ENCODE data around the gene FAM185A.

Gene FAM185A

DNA sequence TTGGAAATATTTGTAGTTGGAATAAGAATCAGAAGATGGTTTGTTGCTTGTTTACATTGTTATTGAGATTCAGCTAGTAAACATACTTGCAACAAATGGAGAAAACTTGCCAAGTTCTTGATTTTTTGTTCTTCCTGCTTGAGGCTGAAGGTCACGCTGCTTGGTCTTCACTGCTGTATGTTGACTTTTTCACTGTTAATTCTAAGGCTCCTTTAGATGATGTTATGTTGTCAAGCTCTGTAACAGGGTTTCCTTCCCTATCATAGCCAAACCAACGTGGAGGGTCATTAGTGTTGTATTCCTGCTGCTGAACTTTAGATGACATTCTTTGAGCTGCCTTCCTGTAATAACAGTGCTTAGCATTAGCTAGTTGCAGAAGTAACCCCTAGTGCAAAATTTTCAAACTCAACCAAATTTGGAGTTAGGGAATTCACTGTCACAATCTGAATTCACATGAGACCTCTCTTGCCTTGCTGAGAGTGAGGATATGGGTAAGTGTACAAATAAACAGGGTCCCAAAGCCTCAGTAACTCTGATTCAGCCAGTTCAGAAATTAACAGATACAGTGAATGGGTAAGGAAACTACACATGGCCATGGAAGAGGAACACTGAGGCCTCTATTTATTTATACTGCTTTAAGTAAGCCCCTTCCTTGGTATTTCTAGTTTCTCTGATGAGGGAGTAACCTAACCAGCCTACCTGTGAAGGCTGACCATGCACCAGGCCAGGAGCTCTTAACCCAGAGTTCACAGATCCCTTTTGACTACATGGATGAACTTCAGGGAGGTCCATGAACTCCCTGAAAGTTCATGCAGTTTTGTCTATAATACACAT, 64.6 kb downstream of the FAM185A start:
- no peak for DNase-seq (ENCODE audit: low spot score)
- TF ChIP-seq, protein P1, sequence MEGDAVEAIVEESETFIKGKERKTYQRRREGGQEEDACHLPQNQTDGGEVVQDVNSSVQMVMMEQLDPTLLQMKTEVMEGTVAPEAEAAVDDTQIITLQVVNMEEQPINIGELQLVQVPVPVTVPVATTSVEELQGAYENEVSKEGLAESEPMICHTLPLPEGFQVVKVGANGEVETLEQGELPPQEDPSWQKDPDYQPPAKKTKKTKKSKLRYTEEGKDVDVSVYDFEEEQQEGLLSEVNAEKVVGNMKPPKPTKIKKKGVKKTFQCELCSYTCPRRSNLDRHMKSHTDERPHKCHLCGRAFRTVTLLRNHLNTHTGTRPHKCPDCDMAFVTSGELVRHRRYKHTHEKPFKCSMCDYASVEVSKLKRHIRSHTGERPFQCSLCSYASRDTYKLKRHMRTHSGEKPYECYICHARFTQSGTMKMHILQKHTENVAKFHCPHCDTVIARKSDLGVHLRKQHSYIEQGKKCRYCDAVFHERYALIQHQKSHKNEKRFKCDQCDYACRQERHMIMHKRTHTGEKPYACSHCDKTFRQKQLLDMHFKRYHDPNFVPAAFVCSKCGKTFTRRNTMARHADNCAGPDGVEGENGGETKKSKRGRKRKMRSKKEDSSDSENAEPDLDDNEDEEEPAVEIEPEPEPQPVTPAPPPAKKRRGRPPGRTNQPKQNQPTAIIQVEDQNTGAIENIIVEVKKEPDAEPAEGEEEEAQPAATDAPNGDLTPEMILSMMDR (IDR thresholded peaks at IDR 0.05; ENCODE audit: extremely low read depth, missing control alignments): no peak

DNA sequence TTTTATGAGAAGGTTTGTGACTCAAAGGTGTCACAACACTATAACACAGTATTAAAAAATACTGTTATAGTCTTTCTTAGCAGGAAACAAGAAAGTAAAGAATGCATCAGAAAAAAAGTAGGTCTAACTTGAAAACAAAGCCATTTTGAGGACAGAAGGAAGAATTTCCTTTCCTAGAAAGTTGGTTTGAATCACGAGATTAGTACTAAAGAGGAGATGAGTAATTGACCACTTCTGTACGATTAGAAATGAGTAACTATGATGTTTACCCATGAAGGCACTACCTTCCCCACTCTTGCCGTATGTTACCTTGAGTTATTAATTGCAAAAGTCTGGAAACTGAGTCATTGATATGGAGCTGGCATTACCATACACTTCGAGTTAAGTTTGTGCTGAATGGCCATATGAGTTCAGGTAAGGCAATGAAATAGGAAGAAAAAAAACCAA, 65.2 kb downstream of the FAM185A start:
- TF ChIP-seq, protein P1 (IDR thresholded peaks at IDR 0.05; ENCODE audit: extremely low read depth, missing control alignments): no peak
- DNase-seq (ENCODE audit: low spot score): no peak

DNA sequence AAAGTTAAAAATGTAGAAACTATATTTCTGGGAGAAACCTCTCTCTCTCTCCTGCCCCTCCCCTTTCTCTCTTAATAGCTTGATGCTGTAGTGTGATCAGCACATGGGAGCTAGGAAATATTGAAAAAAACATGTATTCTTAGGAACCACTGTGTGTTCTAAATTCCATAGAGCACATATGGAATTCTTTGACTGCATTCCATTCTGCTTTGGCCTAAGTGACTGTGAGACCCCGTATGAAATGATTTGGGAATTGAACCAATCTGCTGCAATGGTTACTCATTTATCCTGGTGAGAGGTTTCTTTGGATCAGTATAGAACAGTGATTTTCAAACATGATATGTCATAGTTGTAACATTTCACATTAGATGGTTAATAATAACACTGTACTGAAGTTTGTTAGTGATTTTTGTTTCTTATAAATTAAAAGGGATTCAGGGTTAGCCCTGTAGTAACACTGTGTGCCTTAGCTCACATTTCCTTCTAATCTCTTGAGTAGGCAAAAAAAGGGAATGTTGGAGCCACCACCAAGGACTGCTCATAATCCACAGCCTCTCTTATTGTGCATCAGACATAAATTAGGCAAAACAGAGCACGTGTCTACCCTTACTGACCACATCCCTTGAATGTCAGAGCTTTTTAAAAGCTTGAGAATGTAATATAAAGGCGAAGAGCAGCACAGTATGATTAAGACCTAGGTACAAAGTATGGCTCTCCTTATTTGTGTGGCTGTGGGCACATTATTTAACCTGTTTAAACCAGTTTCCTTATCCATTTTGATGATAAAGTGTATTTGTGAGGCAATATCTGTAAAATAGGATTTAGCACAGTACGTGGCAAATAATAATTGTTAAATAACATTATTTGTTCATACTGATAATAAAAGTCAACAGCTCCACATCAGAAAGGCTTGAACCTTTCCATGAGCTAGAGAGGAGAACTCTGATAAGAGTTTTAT, 69.1 kb downstream of the FAM185A start:
- TF ChIP-seq, protein P1 (IDR thresholded peaks at IDR 0.05; ENCODE audit: extremely low read depth, missing control alignments): no peak
- DNase-seq (ENCODE audit: low spot score): no peak

DNA sequence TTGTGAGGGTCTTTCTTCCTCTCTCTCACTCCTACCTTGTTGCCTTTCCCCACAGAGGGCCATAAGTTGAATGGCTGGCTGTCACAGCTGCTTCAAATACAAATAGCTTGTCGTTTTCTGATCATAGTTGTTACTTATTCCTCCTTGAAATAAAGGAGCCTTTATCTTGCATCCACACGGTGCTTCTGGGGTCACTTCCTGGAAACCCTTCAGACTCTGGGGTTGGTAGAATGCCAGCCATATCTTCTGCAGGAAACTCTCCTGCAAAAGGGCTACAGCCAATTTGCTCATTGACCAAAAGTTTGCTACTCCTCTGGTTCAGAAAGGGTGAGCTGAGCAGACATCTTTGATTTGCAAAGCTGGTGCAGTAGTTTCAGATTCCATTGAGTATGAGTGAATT, 70.4 kb downstream of the FAM185A start:
- TF ChIP-seq, protein P1 (IDR thresholded peaks at IDR 0.05; ENCODE audit: extremely low read depth, missing control alignments): no peak
- DNase-seq (ENCODE audit: low spot score): no peak

DNA sequence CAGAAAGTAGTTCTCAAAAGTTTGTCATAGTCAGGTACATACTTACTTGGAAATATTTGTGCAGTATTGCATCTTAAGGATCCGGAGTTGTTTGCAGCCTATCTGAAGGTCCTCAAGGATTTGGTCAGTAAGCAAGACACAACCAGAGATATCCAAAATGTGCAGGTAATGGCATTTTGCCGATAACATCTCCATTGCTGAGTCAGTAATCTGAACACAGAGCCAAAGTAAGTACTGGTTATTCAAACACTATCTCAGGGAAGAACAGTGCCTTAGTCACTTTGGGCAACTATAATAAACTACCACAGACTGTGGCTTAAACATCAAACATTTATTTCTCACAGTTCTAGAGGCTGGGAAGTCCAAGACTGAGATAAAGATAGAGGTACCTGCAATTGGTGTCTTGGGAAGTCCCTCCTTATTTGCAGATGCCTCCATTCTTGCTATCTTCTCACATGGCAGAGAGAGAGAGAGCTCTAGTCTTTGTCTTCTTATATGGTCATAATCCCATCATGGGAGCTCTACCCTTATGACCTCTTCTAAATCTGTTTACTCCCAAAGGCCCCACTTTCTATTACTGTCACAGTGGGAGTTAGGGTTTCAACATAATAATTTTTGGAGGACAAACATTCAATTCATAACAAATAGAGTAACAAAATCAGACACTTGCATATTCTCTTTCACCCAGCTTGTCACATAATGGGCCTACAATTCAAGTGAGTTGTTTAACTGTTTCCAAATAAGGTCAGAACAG, 73.4 kb downstream of the FAM185A start:
- no peak for DNase-seq (ENCODE audit: low spot score)
- TF ChIP-seq, protein P1 (IDR thresholded peaks at IDR 0.05; ENCODE audit: extremely low read depth, missing control alignments): no peak

DNA sequence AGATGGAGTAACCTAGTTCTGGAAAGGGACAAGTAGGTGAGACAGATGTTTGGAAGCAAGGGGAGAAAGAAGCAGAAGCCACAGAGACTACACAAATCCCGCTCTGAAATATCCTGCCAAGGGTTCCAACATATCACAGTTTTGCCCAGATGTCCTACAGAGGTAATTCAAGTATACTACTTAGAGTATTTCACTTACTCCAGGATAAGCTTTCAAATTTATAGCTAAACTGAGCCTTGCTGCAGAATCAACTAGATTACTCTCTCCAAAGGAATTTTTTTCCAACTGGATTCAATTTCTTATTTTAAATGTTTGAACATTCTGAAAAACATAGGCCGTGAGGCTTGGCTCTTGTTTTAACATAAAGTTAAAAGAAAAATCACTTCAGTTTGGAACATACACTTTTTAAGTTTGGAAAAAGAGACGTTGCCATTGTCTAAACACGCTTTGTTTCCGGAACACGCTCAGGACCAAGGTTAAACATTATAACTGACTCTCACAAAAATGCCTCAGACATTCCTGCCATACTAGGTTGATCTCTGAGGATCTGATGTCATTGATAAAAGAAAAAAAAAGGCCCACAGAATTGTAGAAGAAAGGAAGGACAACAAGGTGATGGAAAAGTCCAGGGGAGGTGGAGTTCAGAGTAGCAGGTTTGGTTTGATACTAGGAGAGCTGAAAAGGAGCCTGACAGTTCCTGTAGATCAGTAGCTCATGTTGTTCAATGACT, 74.8 kb downstream of the FAM185A start:
- DNase-seq (ENCODE audit: low spot score): no peak
- TF ChIP-seq, protein P1 (IDR thresholded peaks at IDR 0.05; ENCODE audit: extremely low read depth, missing control alignments): no peak
